ENCODE data around the gene NR6A1. TPM values are rescaled to one million over a fixed set of nuclear protein-coding genes. Genes with fewer than 3 reads are reported as not detected.
"Not testable (repeated sequence)": the region's sequence is repeated elsewhere in the genome, so short reads cannot be mapped to it uniquely, and the experiment has no call there.

The NR6A1 gene
- total RNA-seq, 6 donors from 2014 or later: 4.2 to 34.6 (median 8.2) TPM

GRCh38 chr9:124773473-124774128, 2.5 kb upstream of the NR6A1 start:
- no peak overlapping the region for H3K27ac ChIP-seq
- H3K9me3 ChIP-seq: no peaks in the 10 kb centered on the region
- 74 to 82% methylated on average over 1 of the region's 1 CpG for WGBS, 2 donors
- no peak for ATAC-seq (ENCODE audit: low FRiP score in 2 of 2)
- H3K4me1 ChIP-seq: peaks cover 30 to 56% (median 33%) of the 10 kb centered on the region in 4 donors
- TF ChIP-seq EP300 (IDR thresholded peaks at IDR 0.05) (no peak), POLR2A (IDR thresholded peaks at IDR 0.05) (no peak), CTCF (IDR thresholded peaks at IDR 0.05) (no peak), POLR2AphosphoS5 (IDR thresholded peaks at IDR 0.05) (no peak)
- peaks cover 0 to 14% (median 4%) of the 10 kb centered on the region in 4 donors for H3K27me3 ChIP-seq
- no peak overlapping the region for H3K4me3 ChIP-seq
- no peaks in the 10 kb centered on the region for H3K36me3 ChIP-seq
- no peak for DNase-seq

DNA sequence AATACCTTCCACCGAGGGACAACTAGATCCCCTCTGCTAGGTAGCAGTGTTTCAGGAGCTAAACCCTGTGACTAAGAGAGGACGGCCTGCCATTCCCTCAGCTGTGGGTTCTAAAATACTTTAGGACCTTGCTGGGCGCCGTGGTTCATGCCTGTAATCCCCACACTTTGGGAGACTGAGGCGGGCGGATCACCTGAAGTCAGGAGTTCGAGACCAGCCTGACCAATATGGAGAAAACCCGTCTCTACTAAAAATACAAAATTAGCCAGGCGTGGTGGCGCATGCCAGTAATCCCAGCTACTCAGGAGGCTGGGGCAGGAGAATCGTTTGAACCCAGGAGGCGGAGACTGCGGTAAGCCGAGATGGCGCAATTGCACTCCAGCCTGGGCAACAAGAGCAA, 1.8 kb upstream of the NR6A1 start:
- DNase-seq; H3K36me3 ChIP-seq; ATAC-seq (ENCODE audit: low FRiP score in 2 of 2); H3K4me3 ChIP-seq; H3K27ac ChIP-seq; H3K9me3 ChIP-seq: not testable (repeated sequence)
- Histone ChIP-seq H3K27me3 (peaks cover 0 to 14% (median 4%) of the 10 kb centered on the region in 4 donors), H3K4me1 (peaks cover 31 to 57% (median 35%) of the 10 kb centered on the region in 4 donors)
- WGBS, 2 donors: 86 to 90% methylated on average over 15 of the region's 15 CpGs

DNA sequence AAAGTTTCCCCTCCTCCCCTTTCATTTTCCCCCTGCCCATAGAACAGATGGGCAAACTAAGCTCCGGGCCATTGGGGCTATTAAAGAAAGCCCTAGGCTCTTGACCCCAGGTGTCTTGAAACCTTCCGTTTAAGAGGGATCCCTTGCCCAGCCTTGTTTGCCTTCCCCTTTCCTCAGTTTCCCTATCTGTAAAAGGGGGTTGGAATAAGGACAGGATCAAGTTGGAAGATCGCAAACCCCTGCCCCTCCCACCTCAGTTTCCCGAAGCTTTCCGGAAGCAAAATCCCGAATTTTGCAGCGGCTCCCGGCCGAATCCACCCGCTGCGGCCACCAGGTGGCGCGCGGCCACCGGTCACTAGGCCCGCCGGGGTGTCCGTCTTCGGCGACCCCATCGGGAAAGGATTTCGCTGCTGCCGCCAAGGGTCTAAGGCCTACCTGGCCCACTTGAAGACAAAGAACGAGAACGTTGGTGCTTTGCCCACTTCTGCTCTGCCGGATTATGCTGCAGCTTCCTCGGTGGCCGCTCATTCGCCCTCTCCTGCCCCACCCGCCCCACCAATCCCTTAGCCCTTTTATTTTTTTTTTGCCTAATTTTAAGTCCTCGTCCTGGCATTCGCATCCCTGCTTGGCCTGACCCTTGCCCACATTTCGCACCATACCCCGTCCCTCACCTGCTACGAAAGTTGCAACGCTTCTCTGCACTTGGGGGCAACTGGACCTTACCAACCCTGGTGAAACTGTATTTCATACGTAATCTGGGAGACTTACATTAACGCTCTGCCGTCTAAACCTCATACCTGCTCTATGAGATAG, 962 bp upstream of the NR6A1 start:
- Histone ChIP-seq H3K9me3 (no peaks in the 10 kb centered on the region), H3K36me3 (no peaks in the 10 kb centered on the region), H3K27ac (peak overlapping the region; percentile 39 to 87 (median 76)), H3K4me3 (peak overlapping the region; percentile 49 to 97 (median 92)), H3K4me1 (peaks cover 27 to 52% (median 35%) of the 10 kb centered on the region in 4 donors), H3K27me3 (peaks cover 0 to 10% (median 2%) of the 10 kb centered on the region in 4 donors)
- DNase-seq (peak; percentile 65 to 95), ATAC-seq (ENCODE audit: low FRiP score in 2 of 2) (peak; percentile 70 to 74)
- WGBS, 2 donors: 21 to 25% methylated on average over 32 to 38 of the region's 39 CpGs
- TF ChIP-seq CTCF (IDR thresholded peaks at IDR 0.05): peak; percentile 86 to 95 (median 93)
- TF ChIP-seq POLR2A (IDR thresholded peaks at IDR 0.05): no peak

DNA sequence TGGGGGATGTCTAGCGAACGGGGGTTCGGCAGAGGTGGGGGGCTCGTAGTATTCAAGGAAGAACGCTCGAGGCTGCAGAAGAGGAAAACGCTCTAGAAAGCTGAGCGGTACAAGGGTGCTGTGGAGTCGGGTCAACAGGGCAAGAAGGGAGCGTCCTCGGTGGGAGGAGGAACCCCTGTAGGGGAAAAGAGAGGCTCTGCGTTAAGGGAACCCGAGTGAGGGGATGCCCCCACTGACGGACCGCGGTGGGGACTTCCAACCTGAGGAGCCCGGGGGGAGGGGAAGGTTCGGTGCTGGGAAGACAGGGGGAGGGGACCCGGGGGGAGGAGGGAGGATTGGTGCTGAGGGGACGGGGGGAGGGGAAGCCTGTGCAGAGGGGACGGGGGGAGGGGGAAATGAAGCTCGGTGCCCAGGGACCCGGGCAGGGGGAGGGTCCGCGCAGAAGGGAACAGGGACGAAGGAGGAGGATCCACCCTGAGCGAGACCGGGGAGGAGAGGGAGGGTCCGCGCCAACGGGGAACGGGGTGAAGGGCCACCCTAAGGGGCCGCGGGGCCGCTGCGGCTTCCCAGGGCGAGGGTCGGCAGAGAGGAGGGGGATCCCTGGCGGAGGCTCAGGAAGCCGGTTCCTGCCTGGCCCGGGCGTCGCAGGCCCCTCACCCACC, 621 bp downstream of the NR6A1 start:
- H3K36me3 ChIP-seq: no peaks in the 10 kb centered on the region
- H3K27ac ChIP-seq: peak overlapping the region; percentile 39 to 87 (median 76)
- TF ChIP-seq CTCF (IDR thresholded peaks at IDR 0.05): no peak
- TF ChIP-seq POLR2AphosphoS5 (IDR thresholded peaks at IDR 0.05): no peak
- TF ChIP-seq EP300 (IDR thresholded peaks at IDR 0.05): no peak
- TF ChIP-seq POLR2A (IDR thresholded peaks at IDR 0.05): no peak
- DNase-seq: peak in 1 of 2 donors; percentile 66
- peaks cover 0 to 5% (median 2%) of the 10 kb centered on the region in 4 donors for H3K27me3 ChIP-seq
- H3K9me3 ChIP-seq: no peaks in the 10 kb centered on the region
- peaks cover 21 to 43% (median 26%) of the 10 kb centered on the region in 4 donors for H3K4me1 ChIP-seq
- H3K4me3 ChIP-seq: peak overlapping the region; percentile 67 to 97 (median 92)
- 2% methylated on average over 35 to 39 of the region's 43 CpGs for WGBS, 2 donors
- ATAC-seq (ENCODE audit: low FRiP score in 2 of 2): no peak
